Upper lobe of left lung (tissue), 4 donors: ENCODE measurements around the gene HK1.

Source experiments
- EP300 ChIP-seq, 4 donors: sonication (generic); formaldehyde crosslinking; IDR thresholded peaks; one replicate each; pipeline ENCODE4 v1.5.1; 2017; ENCODE audit warnings: antibody characterized with exemption in 4 of 4, control low read depth in 2 of 4
- TF ChIP-seq, protein P1 (sequence below), 6 experiments: fragments of 450-650 bp in 4 of 6; fragments of 200-600 bp in 2 of 6; sonication (generic) in 2 of 6; IDR thresholded peaks; one replicate each; pipeline ENCODE4 v1.5.1; 2016 to 2019; ENCODE audit warnings: antibody characterized with exemption in 6 of 6

DNA sequence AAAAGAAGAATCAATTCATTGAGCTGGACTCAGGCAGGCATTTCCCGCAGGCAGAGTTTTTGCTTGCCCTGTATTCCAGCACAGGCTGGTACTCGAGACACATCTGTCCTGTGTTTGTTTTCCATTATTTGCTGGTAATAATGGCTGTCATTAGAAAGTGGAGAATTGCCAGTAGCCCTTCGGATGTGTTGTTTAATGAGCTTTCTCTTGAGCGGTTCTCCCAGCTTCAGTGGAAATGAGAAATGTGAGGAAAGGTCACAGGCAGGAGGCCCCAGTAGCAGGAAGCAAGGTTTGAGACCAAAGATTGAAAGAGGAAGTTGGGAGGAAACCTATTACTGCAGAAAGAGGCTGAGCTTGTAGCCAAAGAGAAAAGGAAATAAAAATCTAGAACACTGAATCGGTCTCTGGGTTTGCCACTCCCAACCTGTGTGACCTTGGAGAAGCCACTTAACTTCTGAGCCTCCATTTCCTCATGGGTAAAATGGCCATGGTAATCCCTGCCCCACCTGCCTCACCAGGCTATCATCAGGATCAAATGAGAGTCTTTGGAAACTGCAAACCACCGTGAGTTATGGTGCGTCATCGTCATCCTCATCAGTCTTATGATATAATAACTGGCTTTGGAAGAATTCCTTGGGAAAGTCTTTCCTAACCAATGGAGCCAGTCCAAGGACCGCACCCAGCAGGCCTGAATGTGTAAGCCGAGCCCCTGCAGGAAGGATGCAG lies 70.7 kb downstream of the HK1 start:
- TF ChIP-seq, protein P1, sequence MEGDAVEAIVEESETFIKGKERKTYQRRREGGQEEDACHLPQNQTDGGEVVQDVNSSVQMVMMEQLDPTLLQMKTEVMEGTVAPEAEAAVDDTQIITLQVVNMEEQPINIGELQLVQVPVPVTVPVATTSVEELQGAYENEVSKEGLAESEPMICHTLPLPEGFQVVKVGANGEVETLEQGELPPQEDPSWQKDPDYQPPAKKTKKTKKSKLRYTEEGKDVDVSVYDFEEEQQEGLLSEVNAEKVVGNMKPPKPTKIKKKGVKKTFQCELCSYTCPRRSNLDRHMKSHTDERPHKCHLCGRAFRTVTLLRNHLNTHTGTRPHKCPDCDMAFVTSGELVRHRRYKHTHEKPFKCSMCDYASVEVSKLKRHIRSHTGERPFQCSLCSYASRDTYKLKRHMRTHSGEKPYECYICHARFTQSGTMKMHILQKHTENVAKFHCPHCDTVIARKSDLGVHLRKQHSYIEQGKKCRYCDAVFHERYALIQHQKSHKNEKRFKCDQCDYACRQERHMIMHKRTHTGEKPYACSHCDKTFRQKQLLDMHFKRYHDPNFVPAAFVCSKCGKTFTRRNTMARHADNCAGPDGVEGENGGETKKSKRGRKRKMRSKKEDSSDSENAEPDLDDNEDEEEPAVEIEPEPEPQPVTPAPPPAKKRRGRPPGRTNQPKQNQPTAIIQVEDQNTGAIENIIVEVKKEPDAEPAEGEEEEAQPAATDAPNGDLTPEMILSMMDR (IDR thresholded peaks at IDR 0.05): no peak
- TF ChIP-seq EP300 (IDR thresholded peaks at IDR 0.05): no peak
